Keratinocyte (primary cell): ENCODE results near the gene SDHAF1. TPM values are rescaled to one million over a fixed set of nuclear protein-coding genes. Genes with fewer than 3 reads are reported as not detected.

ENCODE experiments used
- DNase-seq: peaks from one replicate; pipeline ENCODE4 v3.0.0-alpha.2; 2011; ENCODE audit warnings: low read depth, missing footprints, low spot score
- FAIRE-seq: peaks from 2 replicates; lab custom pipeline; 2011; peaks lifted over from hg19 to GRCh38; lab: Jason Lieb, UNC
- H2AFZ ChIP-seq: 2 replicates; pipeline ENCODE4 v1.6.0; 2012; ENCODE audit warnings: low read length, control low read depth, inconsistent platforms; ENCODE audit not compliant: control insufficient read depth
- H3K27ac ChIP-seq: 2 replicates; pipeline ENCODE4 v1.5.1; 2011; ENCODE audit warnings: low read length; ENCODE audit not compliant: control insufficient read depth, insufficient read depth
- H3K27me3 ChIP-seq: 3 replicates; pipeline ENCODE4 v1.6.0; 2011; ENCODE audit warnings: low read length; ENCODE audit not compliant: control insufficient read depth, insufficient read depth; ENCODE audit errors: extremely low read depth
- H3K36me3 ChIP-seq, 2 experiments: 2 replicates in 1 of 2; 3 replicates in 1 of 2; pipeline ENCODE4 v1.5.1; 2011; ENCODE audit warnings: low read length in 2 of 2, mild to moderate bottlenecking in 1 of 2; ENCODE audit not compliant: control insufficient read depth in 2 of 2, insufficient read depth in 2 of 2; ENCODE audit errors: extremely low read depth in 1 of 2
- H3K4me1 ChIP-seq: 3 replicates; pipeline ENCODE4 v1.5.1; 2011; ENCODE audit warnings: low read length; ENCODE audit not compliant: control insufficient read depth, insufficient read depth; ENCODE audit errors: extremely low read depth
- H3K4me2 ChIP-seq: 3 replicates; pipeline ENCODE4 v1.6.0; 2011; ENCODE audit warnings: low read depth, low read length; ENCODE audit not compliant: control insufficient read depth, insufficient read depth; ENCODE audit errors: extremely low read depth
- H3K4me3 ChIP-seq, 3 experiments: fragments of 200-600 bp in 1 of 3; sonication (generic) in 1 of 3; 2 replicates in 2 of 3; 3 replicates in 1 of 3; pipeline ENCODE4 v1.5.1; 2011 to 2016; ENCODE audit warnings: low read length in 3 of 3, mild to moderate bottlenecking in 3 of 3, control low read depth in 2 of 3, inconsistent platforms in 1 of 3, low read depth in 1 of 3, mixed read lengths in 1 of 3, mixed run types in 1 of 3, moderate library complexity in 1 of 3; ENCODE audit not compliant: control insufficient read depth in 2 of 3, insufficient read depth in 2 of 3; ENCODE audit errors: extremely low read depth in 1 of 3
- H3K79me2 ChIP-seq: 2 replicates; pipeline ENCODE4 v1.6.0; 2012; ENCODE audit warnings: low read length; ENCODE audit not compliant: control insufficient read depth, insufficient read depth
- H3K9ac ChIP-seq: 3 replicates; pipeline ENCODE4 v1.6.0; 2011; ENCODE audit warnings: low read length; ENCODE audit not compliant: control insufficient read depth, insufficient read depth; ENCODE audit errors: extremely low read depth
- H3K9me1 ChIP-seq: 3 replicates; pipeline ENCODE4 v1.6.0; 2011; ENCODE audit warnings: low read length; ENCODE audit not compliant: control insufficient read depth, insufficient read depth; ENCODE audit errors: extremely low read depth
- H3K9me3 ChIP-seq: 2 replicates; pipeline ENCODE4 v1.5.1; 2012; ENCODE audit warnings: low read depth, low read length; ENCODE audit not compliant: control insufficient read depth
- H4K20me1 ChIP-seq: 3 replicates; pipeline ENCODE4 v1.6.0; 2011; ENCODE audit warnings: low read length; ENCODE audit not compliant: control insufficient read depth, insufficient read depth; ENCODE audit errors: extremely low read depth
- CTCF ChIP-seq, 3 experiments: IDR thresholded peaks in 1 of 3; conservative IDR thresholded peaks in 1 of 3; optimal IDR thresholded peaks in 1 of 3; 2 replicates in 2 of 3; 3 replicates in 1 of 3; pipeline versions ENCODE3 to v1.5.1; 2011; ENCODE audit warnings: low read length in 3 of 3, mild to moderate bottlenecking in 3 of 3, moderate library complexity in 2 of 3, control low read depth in 1 of 3, inconsistent platforms in 1 of 3; ENCODE audit not compliant: insufficient read depth in 2 of 3; ENCODE audit errors: extremely low read depth in 1 of 3
- EZH2 ChIP-seq: IDR thresholded peaks from one replicate; pipeline ENCODE4 v1.6.1; 2012; ENCODE audit warnings: inconsistent platforms, mild to moderate bottlenecking, low read length, moderate library complexity
- dilution Hi-C: fragments of 300-500 bp; cut with MboI; formaldehyde crosslinking; loops from one replicate; pipeline ENCODE4 v1.7.0; 2020; ENCODE audit warnings: low sequenced_read_pairs; ENCODE audit not compliant: extremely low pct_ligation_motif_present
- polyA plus RNA-seq, 5 experiments: library from polyadenylated mRNA; depleted of rRNA in 3 of 5; stranded (reverse) in 3 of 5; stranded (forward) in 1 of 5; unstranded in 1 of 5; fragments of >200 nt; gene quantifications; 1 replicate in 1 of 5; 2 replicates in 3 of 5; 3 replicates in 1 of 5; pipeline versions ENCODE4 v1.2.1 to v1.2.3, GENCODE V29; 2011 to 2012; ENCODE audit warnings: missing spikeins in 2 of 5, low read depth in 1 of 5, low replicate concordance in 1 of 5

The SDHAF1 gene
- polyA plus RNA-seq, 1 donor (not counting 4 experiments of a cell fraction or from before 2014, with no cell fraction given) = 7.3 TPM

- FAIRE-seq = no peak
- TF ChIP-seq EZH2 = no peak
- TF ChIP-seq CTCF (optimal IDR thresholded peaks at IDR 0.05 in 1 of 3, IDR thresholded peaks at IDR 0.05 in 1 of 3, conservative IDR thresholded peaks at IDR 0.05 in 1 of 3; ENCODE audit: extremely low read depth in 1 of 3, insufficient read depth in 2 of 3, low read length in 3 of 3) = no peak
- H3K9me3 ChIP-seq = no peaks in the 10 kb centered on the region
- no peaks in the 10 kb centered on the region for H3K36me3 ChIP-seq
- DNase-seq = no peak
- H3K27me3 ChIP-seq = peaks cover 8% of the 10 kb centered on the region
- H3K9ac ChIP-seq = no peak overlapping the region
- dilution Hi-C loops = no loop called here
- no peak overlapping the region for H3K4me3 ChIP-seq
- H3K27ac ChIP-seq = no peak overlapping the region
- H3K9me1 ChIP-seq = no peaks in the 10 kb centered on the region
- H2AFZ ChIP-seq = no peak overlapping the region
- H3K79me2 ChIP-seq = no peaks in the 10 kb centered on the region
- no peak overlapping the region for H3K4me2 ChIP-seq
- no peaks in the 10 kb centered on the region for H3K4me1 ChIP-seq
- H4K20me1 ChIP-seq = no peaks in the 10 kb centered on the region
Observed at GRCh38 chr19:35986111-35986510, 8.9 kb upstream of the SDHAF1 start.

GRCh38 chr19:35986664-35987570 is 8.1 kb upstream of the SDHAF1 start:
- Histone ChIP-seq H3K9me3 (no peaks in the 10 kb centered on the region), H3K27me3 (peaks cover 8% of the 10 kb centered on the region), H3K4me1 (no peaks in the 10 kb centered on the region), H3K4me3 (peak overlapping the region in 1 of 3 experiments; percentile 26), H3K79me2 (no peaks in the 10 kb centered on the region), H3K4me2 (peak overlapping the region; percentile 25), H2AFZ (no peak overlapping the region), H3K9me1 (no peaks in the 10 kb centered on the region), H3K27ac (no peak overlapping the region), H3K9ac (no peak overlapping the region), H4K20me1 (no peaks in the 10 kb centered on the region), H3K36me3 (no peaks in the 10 kb centered on the region)
- DNase-seq (no peak), FAIRE-seq (no peak)
- dilution Hi-C loops = no loop called here
- TF ChIP-seq CTCF (optimal IDR thresholded peaks at IDR 0.05 in 1 of 3, IDR thresholded peaks at IDR 0.05 in 1 of 3, conservative IDR thresholded peaks at IDR 0.05 in 1 of 3; ENCODE audit: extremely low read depth in 1 of 3, insufficient read depth in 2 of 3, low read length in 3 of 3) (peak in 1 of 3 experiments; percentile 26), EZH2 (peak; percentile 61)
